GM12878 (cell line): ENCODE results near the gene EMILIN2. TPM values are rescaled to one million over a fixed set of nuclear protein-coding genes. Genes with fewer than 3 reads are reported as not detected.

ENCODE experiments used
- ATAC-seq: fragments of 200-7000 bp; cut with Tn5 transposase; 3 replicates; pipeline ENCODE4 v1.9.1; 2020; ENCODE audit warnings: mild to moderate bottlenecking, moderate library complexity
- BruUV-seq: library from RNA; stranded (reverse); fragments of 400-500 nt; replicated peaks from 2 replicates; lab custom pipeline; 2021; lab: Mats Ljungman, UMichigan
- CTCF ChIA-PET: fragments of 300-600 bp; sonication (Branson Sonifier 250); formaldehyde crosslinking; extraction: SDS; loops from one replicate; lab custom pipeline; 2021; ENCODE audit warnings: inconsistent platforms; lab: Yijun Ruan, JAX
- POLR2A ChIA-PET: fragments of 350-600 bp; formaldehyde crosslinking; extraction: SDS; loops from one replicate; lab custom pipeline; 2021; ENCODE audit warnings: inconsistent platforms; lab: Charles Lee
- RAD21 ChIA-PET: fragments of 300-600 bp; sonication (Branson Sonifier 250); formaldehyde crosslinking; loops from one replicate; lab custom pipeline; 2023; ENCODE audit warnings: antibody characterized with exemption; ENCODE audit not compliant: unreplicated experiment; lab: Charles Lee
- SMC1A ChIA-PET: fragments of 300-600 bp; sonication (Branson Sonifier 250); formaldehyde crosslinking; loops from one replicate; lab custom pipeline; 2023; ENCODE audit not compliant: unreplicated experiment, uncharacterized antibody; lab: Charles Lee
- DNase-seq: peaks from one replicate; pipeline ENCODE4 v3.0.0-alpha.2; 2011; ENCODE audit warnings: low read depth, low spot score
- FAIRE-seq: peaks from 3 replicates; lab custom pipeline; 2011; peaks lifted over from hg19 to GRCh38; lab: Jason Lieb, UNC
- H2AFZ ChIP-seq: 2 replicates; pipeline ENCODE4 v1.6.0; 2011; ENCODE audit warnings: low read depth, low read length, control low read depth; ENCODE audit not compliant: control insufficient read depth
- H3K27ac ChIP-seq: 2 replicates; pipeline ENCODE4 v1.5.1; 2011; ENCODE audit warnings: control low read depth; ENCODE audit not compliant: control insufficient read depth, insufficient read depth
- H3K27me3 ChIP-seq, 2 experiments: replicated peaks in 1 of 2; 2 replicates each; pipeline versions ENCODE4 v1.6.0 to v1.6.1; 2011; ENCODE audit warnings: low read length in 1 of 2; ENCODE audit not compliant: control insufficient read depth in 2 of 2, insufficient read depth in 2 of 2
- H3K36me3 ChIP-seq, 2 experiments: 2 replicates each; pipeline ENCODE4 v1.5.1; 2011; ENCODE audit warnings: low read length in 1 of 2; ENCODE audit not compliant: control insufficient read depth in 2 of 2, insufficient read depth in 2 of 2
- H3K4me1 ChIP-seq: 2 replicates; pipeline ENCODE4 v1.6.1; 2011; ENCODE audit warnings: mild to moderate bottlenecking, low read length, moderate library complexity, mixed read lengths; ENCODE audit not compliant: control insufficient read depth, insufficient read depth
- H3K4me2 ChIP-seq: 2 replicates; pipeline ENCODE4 v1.6.0; 2011; ENCODE audit warnings: control low read depth; ENCODE audit not compliant: control insufficient read depth, insufficient read depth
- H3K4me3 ChIP-seq: fragments of 200-600 bp; sonication (generic); 2 replicates; pipeline ENCODE4 v1.5.1; 2016
- H3K79me2 ChIP-seq: 2 replicates; pipeline ENCODE4 v1.6.0; 2011; ENCODE audit warnings: low read length; ENCODE audit not compliant: control insufficient read depth, insufficient read depth
- H3K9ac ChIP-seq: 2 replicates; pipeline ENCODE4 v1.8.0; 2011; ENCODE audit warnings: low read length, control low read depth, mixed read lengths; ENCODE audit not compliant: control insufficient read depth, insufficient read depth
- H3K9me3 ChIP-seq: replicated peaks from 3 replicates; pipeline ENCODE4 v1.5.1; 2011; ENCODE audit warnings: mild to moderate bottlenecking, low read length; ENCODE audit not compliant: control insufficient read depth, insufficient read depth
- H4K20me1 ChIP-seq: 2 replicates; pipeline ENCODE4 v1.6.0; 2011; ENCODE audit not compliant: control insufficient read depth, insufficient read depth
- ATF7 ChIP-seq: fragments of 450-650 bp; IDR thresholded peaks from 2 replicates; pipeline ENCODE4 v1.6.1; 2016; ENCODE audit warnings: low read depth, mild to moderate bottlenecking
- CREM ChIP-seq: IDR thresholded peaks from 2 replicates; pipeline ENCODE4 v1.6.1; 2014; ENCODE audit warnings: antibody characterized with exemption, low read depth
- DPF2 ChIP-seq: fragments of 450-650 bp; IDR thresholded peaks from 2 replicates; pipeline ENCODE4 v1.6.1; 2017; ENCODE audit warnings: mild to moderate bottlenecking
- LARP7 ChIP-seq: fragments of 450-650 bp; IDR thresholded peaks from 2 replicates; pipeline ENCODE4 v1.6.1; 2017; ENCODE audit warnings: mild to moderate bottlenecking
- PAX5 ChIP-seq: IDR thresholded peaks from 2 replicates; pipeline ENCODE4 v1.6.1; 2011; ENCODE audit warnings: low read depth, low read length, borderline replicate concordance
- RBBP5 ChIP-seq: fragments of 200-600 bp; sonication (generic); conservative IDR thresholded peaks from 2 replicates; pipeline ENCODE4 v1.6.1; 2016
- RUNX3 ChIP-seq: IDR thresholded peaks from 2 replicates; pipeline ENCODE4 v1.6.1; 2012; ENCODE audit warnings: low read length, inconsistent platforms
- STAT1 ChIP-seq: fragments of 450-650 bp; conservative IDR thresholded peaks from 2 replicates; pipeline ENCODE4 v1.6.1; 2014; ENCODE audit warnings: antibody characterized with exemption, mild to moderate bottlenecking
- YY1 ChIP-seq: IDR thresholded peaks from 2 replicates; pipeline ENCODE4 v1.6.1; 2011; ENCODE audit warnings: low read depth, mild to moderate bottlenecking, low read length
- WGBS: methylation state at CpG from one replicate; pipeline ENCODE4 v1.1.6; 2016; ENCODE audit warnings: low lambda C conversion rate; ENCODE audit not compliant: insufficient replicate concordance, insufficient coverage; ENCODE audit errors: missing lambda C conversion rate; 5-methylcytosine and 5-hydroxymethylcytosine counted together
- in situ Hi-C: fragments of 300-500 bp; cut with MboI; formaldehyde crosslinking; loops from 9 replicates; pipeline ENCODE4 v1.14.3; 2018; ENCODE audit warnings: mixed read lengths
- intact Hi-C: fragments of 100-400 bp; cut with micrococcal nuclease; formaldehyde crosslinking; loops from one replicate; pipeline ENCODE4 v1.14.2; 2022; ENCODE audit not compliant: unreplicated experiment
- polyA plus RNA-seq, 11 experiments: library from polyadenylated mRNA; depleted of rRNA in 4 of 11; unstranded in 6 of 11; stranded (reverse) in 5 of 11; fragments of >200 nt; fragmentation: Nextera tagmentation in 4 of 11; fragmentation: Illumina TruSeq in 1 of 11; extraction: Ambion mirVana in 4 of 11; extraction: Trizol in 1 of 11; gene quantifications; 1 replicate in 1 of 11; 2 replicates in 10 of 11; pipeline versions ENCODE4 v1.2.1 to v1.2.3, GENCODE V29; 2011 to 2016; ENCODE audit warnings: inconsistent platforms in 2 of 11, missing spikeins in 2 of 11, low read depth in 1 of 11
- total RNA-seq, 4 experiments: library from RNA; depleted of rRNA in 3 of 4; stranded (reverse); fragments of >200 nt in 3 of 4; fragmentation: Illumina TruSeq in 1 of 4; extraction: Trizol in 1 of 4; gene quantifications; 2 replicates each; pipeline versions ENCODE4 v1.2.1 to v1.2.3, GENCODE V29; 2013 to 2021
- TF ChIP-seq, protein P1 (sequence below): IDR thresholded peaks from 2 replicates; pipeline ENCODE4 v1.6.1; 2011; ENCODE audit warnings: borderline replicate concordance, low read depth, mild to moderate bottlenecking, moderate library complexity, mixed read lengths, low read length; ENCODE audit not compliant: insufficient read depth; ENCODE audit errors: extremely low read length
- TF ChIP-seq, protein P2 (sequence below): fragments of 450-650 bp; IDR thresholded peaks from 2 replicates; pipeline ENCODE4 v1.6.1; 2017; ENCODE audit warnings: mild to moderate bottlenecking, moderate library complexity
- TF ChIP-seq, protein P3 (sequence below): fragments of 450-650 bp; IDR thresholded peaks from 2 replicates; pipeline ENCODE4 v1.6.1; 2016; ENCODE audit warnings: mild to moderate bottlenecking, moderate library complexity, borderline replicate concordance

The EMILIN2 gene
- total and polyA plus RNA-seq, 10 of the 15 experiments (the other 5 are each of a cell fraction or from before 2014, with no cell fraction given) = 0.58 to 18.4 (median 5.9) TPM

DNA sequence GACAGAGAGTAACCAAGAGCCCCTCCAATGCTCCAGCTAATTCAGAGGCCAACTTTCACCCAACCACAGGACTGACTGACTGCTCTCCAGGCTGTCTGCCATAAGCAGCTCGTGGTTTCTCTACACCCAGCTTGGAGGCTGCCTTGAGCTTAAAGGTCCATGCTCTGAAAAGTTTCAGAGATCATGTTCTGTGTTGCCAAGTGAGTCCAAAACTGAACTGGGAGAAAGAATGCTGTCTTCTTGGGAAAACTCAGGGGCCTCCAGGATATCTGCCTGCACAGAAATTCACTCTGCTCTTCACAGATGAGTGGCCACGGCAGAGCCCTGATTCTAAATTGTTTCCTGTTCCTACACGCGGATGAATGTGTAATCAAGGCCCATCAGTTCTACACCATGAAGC is 115.0 kb downstream of the EMILIN2 start:
- intact Hi-C loops = loop anchor here (2.0 kb wide), 1 partner anchor 51 kb away; the partner anchor contains the start of gene LPIN2
- Histone ChIP-seq H3K4me2 (peak overlapping the region; percentile 82), H2AFZ (peak overlapping the region; percentile 41; the same call in 1 of the 2 replicates), H3K27me3 (no peaks in the 10 kb centered on the region), H3K79me2 (peaks cover 57% of the 10 kb centered on the region), H3K27ac (peak overlapping the region; percentile 93), H4K20me1 (no peaks in the 10 kb centered on the region), H3K36me3 (no peaks in the 10 kb centered on the region), H3K4me1 (peaks cover 66% of the 10 kb centered on the region), H3K9ac (peak overlapping the region; percentile 53), H3K9me3 (no peaks in the 10 kb centered on the region), H3K4me3 (peak overlapping the region; percentile 54)
- ChIA-PET RAD21 (interaction anchor here (0.5 to 8.5 kb wide), 9 partner anchors 9 to 285 kb away, joined by 3 to 155 read pairs (median 28); no protein-coding TSS in a partner anchor), POLR2A (interaction anchor here (0.5 to 8.6 kb wide), 7 partner anchors 9 to 91 kb away, joined by 4 to 177 read pairs (median 9); no protein-coding TSS in a partner anchor), CTCF (interaction anchor here (1.0 to 21.4 kb wide), 8 partner anchors 14 to 286 kb away, joined by 3 to 285 read pairs (median 8); partner anchors contain the start of gene MYL12A), SMC1A (interaction anchor here (0.8 to 9.2 kb wide), 13 partner anchors 9 to 289 kb away, joined by 3 to 187 read pairs (median 4); partner anchors contain the start of gene MYL12A)
- ATAC-seq = peak; percentile 31
- TF ChIP-seq RBBP5 = no peak
- TF ChIP-seq LARP7 = no peak
- TF ChIP-seq, protein P1, sequence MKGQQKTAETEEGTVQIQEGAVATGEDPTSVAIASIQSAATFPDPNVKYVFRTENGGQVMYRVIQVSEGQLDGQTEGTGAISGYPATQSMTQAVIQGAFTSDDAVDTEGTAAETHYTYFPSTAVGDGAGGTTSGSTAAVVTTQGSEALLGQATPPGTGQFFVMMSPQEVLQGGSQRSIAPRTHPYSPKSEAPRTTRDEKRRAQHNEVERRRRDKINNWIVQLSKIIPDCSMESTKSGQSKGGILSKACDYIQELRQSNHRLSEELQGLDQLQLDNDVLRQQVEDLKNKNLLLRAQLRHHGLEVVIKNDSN = no peak
- TF ChIP-seq STAT1 = no peak
- TF ChIP-seq ATF7 = no peak
- TF ChIP-seq YY1 = peak; percentile 43; the same call in 1 of the 2 replicates
- TF ChIP-seq DPF2 = 0 out of 2 replicates have a peak, but pooled peaks have one; percentile 31
- 0 out of 2 replicates have a peak, but pooled peaks have one; percentile 25 for TF ChIP-seq PAX5
- TF ChIP-seq, protein P2, sequence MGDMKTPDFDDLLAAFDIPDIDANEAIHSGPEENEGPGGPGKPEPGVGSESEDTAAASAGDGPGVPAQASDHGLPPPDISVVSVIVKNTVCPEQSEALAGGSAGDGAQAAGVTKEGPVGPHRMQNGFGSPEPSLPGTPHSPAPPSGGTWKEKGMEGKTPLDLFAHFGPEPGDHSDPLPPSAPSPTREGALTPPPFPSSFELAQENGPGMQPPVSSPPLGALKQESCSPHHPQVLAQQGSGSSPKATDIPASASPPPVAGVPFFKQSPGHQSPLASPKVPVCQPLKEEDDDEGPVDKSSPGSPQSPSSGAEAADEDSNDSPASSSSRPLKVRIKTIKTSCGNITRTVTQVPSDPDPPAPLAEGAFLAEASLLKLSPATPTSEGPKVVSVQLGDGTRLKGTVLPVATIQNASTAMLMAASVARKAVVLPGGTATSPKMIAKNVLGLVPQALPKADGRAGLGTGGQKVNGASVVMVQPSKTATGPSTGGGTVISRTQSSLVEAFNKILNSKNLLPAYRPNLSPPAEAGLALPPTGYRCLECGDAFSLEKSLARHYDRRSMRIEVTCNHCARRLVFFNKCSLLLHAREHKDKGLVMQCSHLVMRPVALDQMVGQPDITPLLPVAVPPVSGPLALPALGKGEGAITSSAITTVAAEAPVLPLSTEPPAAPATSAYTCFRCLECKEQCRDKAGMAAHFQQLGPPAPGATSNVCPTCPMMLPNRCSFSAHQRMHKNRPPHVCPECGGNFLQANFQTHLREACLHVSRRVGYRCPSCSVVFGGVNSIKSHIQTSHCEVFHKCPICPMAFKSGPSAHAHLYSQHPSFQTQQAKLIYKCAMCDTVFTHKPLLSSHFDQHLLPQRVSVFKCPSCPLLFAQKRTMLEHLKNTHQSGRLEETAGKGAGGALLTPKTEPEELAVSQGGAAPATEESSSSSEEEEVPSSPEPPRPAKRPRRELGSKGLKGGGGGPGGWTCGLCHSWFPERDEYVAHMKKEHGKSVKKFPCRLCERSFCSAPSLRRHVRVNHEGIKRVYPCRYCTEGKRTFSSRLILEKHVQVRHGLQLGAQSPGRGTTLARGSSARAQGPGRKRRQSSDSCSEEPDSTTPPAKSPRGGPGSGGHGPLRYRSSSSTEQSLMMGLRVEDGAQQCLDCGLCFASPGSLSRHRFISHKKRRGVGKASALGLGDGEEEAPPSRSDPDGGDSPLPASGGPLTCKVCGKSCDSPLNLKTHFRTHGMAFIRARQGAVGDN = peak; percentile 40; the same call in 1 of the 2 replicates
- TF ChIP-seq, protein P3, sequence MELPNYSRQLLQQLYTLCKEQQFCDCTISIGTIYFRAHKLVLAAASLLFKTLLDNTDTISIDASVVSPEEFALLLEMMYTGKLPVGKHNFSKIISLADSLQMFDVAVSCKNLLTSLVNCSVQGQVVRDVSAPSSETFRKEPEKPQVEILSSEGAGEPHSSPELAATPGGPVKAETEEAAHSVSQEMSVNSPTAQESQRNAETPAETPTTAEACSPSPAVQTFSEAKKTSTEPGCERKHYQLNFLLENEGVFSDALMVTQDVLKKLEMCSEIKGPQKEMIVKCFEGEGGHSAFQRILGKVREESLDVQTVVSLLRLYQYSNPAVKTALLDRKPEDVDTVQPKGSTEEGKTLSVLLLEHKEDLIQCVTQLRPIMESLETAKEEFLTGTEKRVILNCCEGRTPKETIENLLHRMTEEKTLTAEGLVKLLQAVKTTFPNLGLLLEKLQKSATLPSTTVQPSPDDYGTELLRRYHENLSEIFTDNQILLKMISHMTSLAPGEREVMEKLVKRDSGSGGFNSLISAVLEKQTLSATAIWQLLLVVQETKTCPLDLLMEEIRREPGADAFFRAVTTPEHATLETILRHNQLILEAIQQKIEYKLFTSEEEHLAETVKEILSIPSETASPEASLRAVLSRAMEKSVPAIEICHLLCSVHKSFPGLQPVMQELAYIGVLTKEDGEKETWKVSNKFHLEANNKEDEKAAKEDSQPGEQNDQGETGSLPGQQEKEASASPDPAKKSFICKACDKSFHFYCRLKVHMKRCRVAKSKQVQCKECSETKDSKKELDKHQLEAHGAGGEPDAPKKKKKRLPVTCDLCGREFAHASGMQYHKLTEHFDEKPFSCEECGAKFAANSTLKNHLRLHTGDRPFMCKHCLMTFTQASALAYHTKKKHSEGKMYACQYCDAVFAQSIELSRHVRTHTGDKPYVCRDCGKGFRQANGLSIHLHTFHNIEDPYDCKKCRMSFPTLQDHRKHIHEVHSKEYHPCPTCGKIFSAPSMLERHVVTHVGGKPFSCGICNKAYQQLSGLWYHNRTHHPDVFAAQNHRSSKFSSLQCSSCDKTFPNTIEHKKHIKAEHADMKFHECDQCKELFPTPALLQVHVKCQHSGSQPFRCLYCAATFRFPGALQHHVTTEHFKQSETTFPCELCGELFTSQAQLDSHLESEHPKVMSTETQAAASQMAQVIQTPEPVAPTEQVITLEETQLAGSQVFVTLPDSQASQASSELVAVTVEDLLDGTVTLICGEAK = no peak
- peak; percentile 52 for TF ChIP-seq RUNX3
- 0 out of 2 replicates have a peak, but pooled peaks have one; percentile 4 for TF ChIP-seq CREM
- DNase-seq = no peak
- no TSS peak for BruUV-seq
- in situ Hi-C loops = loop anchor here (25.0 kb wide), 2 partner anchors 1300 to 1375 kb away; no protein-coding TSS in a partner anchor
- WGBS = 2% methylated on average over 4 of the region's 4 CpGs
- no peak for FAIRE-seq
